Measurements from ENCODE around the gene FBRS.

DNA sequence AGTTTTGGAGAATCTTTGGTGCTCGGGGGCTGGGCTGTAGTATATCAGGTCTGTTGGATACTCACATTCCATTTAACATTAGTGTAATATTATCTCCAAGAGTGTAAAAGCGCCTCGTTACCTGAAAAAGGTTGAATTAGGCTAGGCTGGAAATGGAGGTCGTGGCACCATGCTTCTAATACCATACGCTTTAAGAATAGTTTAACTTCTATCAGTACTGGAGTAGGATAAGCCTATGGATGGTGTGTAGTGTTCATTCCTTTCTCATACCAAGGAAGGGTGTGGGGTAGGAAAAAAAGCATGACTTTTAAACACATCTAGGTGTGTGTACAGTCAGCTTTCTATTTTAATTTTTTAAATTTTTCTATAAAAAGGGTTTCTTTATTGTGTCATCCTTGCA lies 42.7 kb downstream of the FBRS start:
- TF ChIP-seq POLR2A (IDR thresholded peaks at IDR 0.05) (no peak), POLR2AphosphoS5 (IDR thresholded peaks at IDR 0.05) (no peak)
